PC-9 (cell line): ENCODE measurements around the gene IZUMO1. TPM values are rescaled to one million over a fixed set of nuclear protein-coding genes. Genes with fewer than 3 reads are reported as not detected.

Experiments used
- BruUV-seq: library from RNA; stranded (reverse); fragments of 400-500 nt; replicated peaks from 2 replicates; lab custom pipeline; 2021; lab: Mats Ljungman, UMichigan
- CTCF ChIA-PET: fragments of 300-600 bp; sonication (Branson Sonifier 250); formaldehyde crosslinking; loops from one replicate; lab custom pipeline; 2022; ENCODE audit warnings: antibody characterized with exemption; lab: Charles Lee
- POLR2A ChIA-PET: fragments of 300-600 bp; sonication (Branson Sonifier 250); formaldehyde crosslinking; loops from one replicate; lab custom pipeline; 2022; ENCODE audit warnings: antibody characterized with exemption; ENCODE audit not compliant: unreplicated experiment; lab: Charles Lee
- DNase-seq, 2 experiments: peaks; one replicate each; pipeline versions ENCODE4 v3.0.0 to v3.0.0-alpha.2; 2015 to 2022; ENCODE audit warnings: mixed read lengths in 1 of 2
- H2AFZ ChIP-seq: fragments of 200-600 bp; sonication (generic); 2 replicates; pipeline ENCODE4 v1.8.1; 2017; ENCODE audit warnings: antibody characterized with exemption
- H3F3A ChIP-seq: fragments of 200-600 bp; sonication (generic); 2 replicates; pipeline ENCODE4 v1.8.1; 2017; ENCODE audit warnings: antibody characterized with exemption, mild to moderate bottlenecking, low read depth; ENCODE audit not compliant: insufficient read depth
- H3K27ac ChIP-seq: fragments of 200-600 bp; sonication (generic); 2 replicates; pipeline ENCODE4 v1.6.1; 2016; ENCODE audit warnings: mixed run types
- H3K27me3 ChIP-seq: fragments of 200-600 bp; sonication (generic); 2 replicates; pipeline ENCODE4 v1.6.1; 2016; ENCODE audit warnings: low read depth, mixed run types; ENCODE audit not compliant: insufficient read depth
- H3K36me3 ChIP-seq: fragments of 200-600 bp; sonication (generic); 2 replicates; pipeline ENCODE4 v1.6.1; 2016; ENCODE audit warnings: low read depth, mixed run types
- H3K4me1 ChIP-seq: fragments of 200-600 bp; sonication (generic); replicated peaks from 2 replicates; pipeline ENCODE4 v1.6.1; 2016; ENCODE audit warnings: mixed run types; ENCODE audit not compliant: insufficient read depth
- H3K4me2 ChIP-seq: fragments of 200-600 bp; sonication (generic); 2 replicates; pipeline ENCODE4 v1.6.1; 2017; ENCODE audit warnings: mixed run types
- H3K4me3 ChIP-seq: fragments of 200-600 bp; sonication (generic); 2 replicates; pipeline ENCODE4 v1.6.1; 2016; ENCODE audit warnings: mixed run types
- H3K79me2 ChIP-seq: fragments of 200-600 bp; sonication (generic); 2 replicates; pipeline ENCODE4 v1.6.1; 2017; ENCODE audit warnings: low read depth, mixed run types
- H3K9me2 ChIP-seq: fragments of 200-600 bp; sonication (generic); 2 replicates; pipeline ENCODE4 v1.8.1; 2017; ENCODE audit warnings: mild to moderate bottlenecking; ENCODE audit not compliant: insufficient read depth
- H3K9me3 ChIP-seq: fragments of 200-600 bp; sonication (generic); 2 replicates; pipeline ENCODE4 v1.8.1; 2016; ENCODE audit warnings: low read depth; ENCODE audit not compliant: insufficient read depth
- H4K20me1 ChIP-seq: fragments of 200-600 bp; sonication (generic); 2 replicates; pipeline ENCODE4 v1.8.1; 2017; ENCODE audit not compliant: insufficient read depth
- CTCF ChIP-seq: fragments of 200-600 bp; sonication (generic); conservative IDR thresholded peaks from 2 replicates; pipeline ENCODE4 v1.6.1; 2017; ENCODE audit warnings: mixed run types, antibody characterized with exemption, mild to moderate bottlenecking, moderate library complexity
- EZH2 ChIP-seq: fragments of 200-600 bp; sonication (generic); IDR thresholded peaks from 2 replicates; pipeline ENCODE4 v1.8.0; 2017; ENCODE audit warnings: antibody characterized with exemption, low read depth
- intact Hi-C: fragments of 100-400 bp; cut with micrococcal nuclease; formaldehyde crosslinking; loops from one replicate; pipeline ENCODE4 v1.10.0; 2022; ENCODE audit not compliant: unreplicated experiment
- total RNA-seq: library from RNA; stranded (reverse); gene quantifications from 2 replicates; pipeline ENCODE4 v1.2.3, GENCODE V29; 2021

The IZUMO1 gene
- total RNA-seq, 1 experiment from 2014 or later = 2.2 TPM

- DNase-seq = no peak
- Histone ChIP-seq H4K20me1 (no peaks in the 10 kb centered on the region), H2AFZ (no peak overlapping the region), H3K79me2 (no peaks in the 10 kb centered on the region), H3K4me2 (no peak overlapping the region), H3K9me2 (no peaks in the 10 kb centered on the region), H3K27me3 (no peaks in the 10 kb centered on the region), H3K4me1 (no peaks in the 10 kb centered on the region), H3K9me3 (peaks cover 3% of the 10 kb centered on the region; the same call in 1 of the 2 replicates), H3K27ac (no peak overlapping the region), H3K36me3 (no peaks in the 10 kb centered on the region), H3F3A (peaks cover 7% of the 10 kb centered on the region; the same call in 1 of the 2 replicates), H3K4me3 (no peak overlapping the region)
- intact Hi-C loops = no loop called here
- POLR2A ChIA-PET = no interaction called here
- no peak for TF ChIP-seq EZH2
- TF ChIP-seq CTCF = no peak
- BruUV-seq = no TSS peak
- CTCF ChIA-PET = no interaction called here
Measured at GRCh38 chr19:48731452-48731851, 15.3 kb downstream of the IZUMO1 start.

GRCh38 chr19:48728911-48729664 lies 17.6 kb downstream of the IZUMO1 start:
- Histone ChIP-seq H4K20me1 (no peaks in the 10 kb centered on the region), H3K4me3 (no peak overlapping the region), H3F3A (peaks cover 13% of the 10 kb centered on the region), H3K79me2 (no peaks in the 10 kb centered on the region), H3K9me3 (peaks cover 3% of the 10 kb centered on the region; the same call in 1 of the 2 replicates), H3K4me2 (no peak overlapping the region), H3K9me2 (no peaks in the 10 kb centered on the region), H3K27ac (no peak overlapping the region), H3K27me3 (no peaks in the 10 kb centered on the region), H3K4me1 (no peaks in the 10 kb centered on the region), H2AFZ (no peak overlapping the region), H3K36me3 (no peaks in the 10 kb centered on the region)
- no peak for TF ChIP-seq EZH2
- no peak for TF ChIP-seq CTCF
- no peak for DNase-seq
- ChIA-PET CTCF (no interaction called here), POLR2A (no interaction called here)
- BruUV-seq = no TSS peak
- intact Hi-C loops = no loop called here

- peaks cover 13% of the 10 kb centered on the region for H3F3A ChIP-seq
- H2AFZ ChIP-seq = no peak overlapping the region
- ChIA-PET CTCF (no interaction called here), POLR2A (no interaction called here)
- H3K4me2 ChIP-seq = no peak overlapping the region
- H3K79me2 ChIP-seq = no peaks in the 10 kb centered on the region
- H3K9me3 ChIP-seq = no peaks in the 10 kb centered on the region
- BruUV-seq = no TSS peak
- H3K27ac ChIP-seq = no peak overlapping the region
- no peaks in the 10 kb centered on the region for H3K27me3 ChIP-seq
- no peak for TF ChIP-seq EZH2
- TF ChIP-seq CTCF = no peak
- intact Hi-C loops = no loop called here
- H3K4me3 ChIP-seq = no peak overlapping the region
- H3K36me3 ChIP-seq = no peaks in the 10 kb centered on the region
- DNase-seq = no peak
- H3K9me2 ChIP-seq = no peaks in the 10 kb centered on the region
- no peaks in the 10 kb centered on the region for H3K4me1 ChIP-seq
- H4K20me1 ChIP-seq = no peaks in the 10 kb centered on the region
Measured at GRCh38 chr19:48726556-48726955, 20.2 kb downstream of the IZUMO1 start.
